ENCODE results near the gene OXNAD1.
A peak's percentile ranks its signal among the peaks of the same experiment; 100 is the strongest.

The OXNAD1 gene

DNA sequence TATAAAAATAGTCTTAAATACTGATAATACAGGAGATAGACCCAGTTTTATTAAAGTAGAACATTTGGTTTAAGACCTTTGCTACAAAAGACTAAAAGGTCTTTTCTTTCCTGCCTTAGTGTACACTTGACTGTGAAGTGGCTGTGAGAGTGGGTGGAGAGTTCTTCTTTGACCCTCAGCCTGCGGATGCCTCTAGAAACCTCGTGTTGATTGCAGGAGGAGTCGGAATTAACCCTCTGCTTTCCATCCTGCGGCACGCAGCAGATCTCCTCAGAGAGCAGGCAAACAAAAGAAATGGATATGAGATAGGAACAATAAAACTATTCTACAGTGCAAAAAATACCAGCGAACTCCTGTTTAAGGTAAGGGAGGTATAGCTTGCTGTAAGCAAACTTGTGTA, 36.5 kb downstream of the OXNAD1 start:
- peak overlapping the region; percentile 25 to 79 (median 48) for H3K27ac Mint-ChIP-seq
- H3K4me3 Mint-ChIP-seq, result peak overlapping the region in 2 of 3 experiments; percentile 62
- H3K36me3 Mint-ChIP-seq (ENCODE audit: low read depth), result peaks cover 76% of the 10 kb centered on the region
- H3K9me3 Mint-ChIP-seq, result peaks cover 8% of the 10 kb centered on the region
- peaks cover 23% of the 10 kb centered on the region for H3K4me1 Mint-ChIP-seq
- no peak for TF ChIP-seq CTCF (IDR thresholded peaks at IDR 0.05; ENCODE audit: unreplicated experiment in 3 of 3)
- H3K27me3 Mint-ChIP-seq (ENCODE audit: low read depth), result no peaks in the 10 kb centered on the region

- H3K27me3 Mint-ChIP-seq (ENCODE audit: low read depth), result no peaks in the 10 kb centered on the region
- peaks cover 5% of the 10 kb centered on the region for H3K9me3 Mint-ChIP-seq
- H3K4me1 Mint-ChIP-seq, result peaks cover 23% of the 10 kb centered on the region
- TF ChIP-seq CTCF (IDR thresholded peaks at IDR 0.05; ENCODE audit: unreplicated experiment in 3 of 3), result no peak
- no peak overlapping the region for H3K4me3 Mint-ChIP-seq
- H3K27ac Mint-ChIP-seq, result peak overlapping the region in 2 of 3 experiments; percentile 29 to 79
- peaks cover 74% of the 10 kb centered on the region for H3K36me3 Mint-ChIP-seq (ENCODE audit: low read depth)
Observed at GRCh38 chr3:16302082-16302631, 37.1 kb downstream of the OXNAD1 start.

- no peak for TF ChIP-seq CTCF (IDR thresholded peaks at IDR 0.05; ENCODE audit: unreplicated experiment in 3 of 3)
- Mint-ChIP-seq H3K4me3 (no peak overlapping the region), H3K27me3 (ENCODE audit: low read depth) (no peaks in the 10 kb centered on the region), H3K9me3 (peaks cover 2% of the 10 kb centered on the region), H3K36me3 (ENCODE audit: low read depth) (peaks cover 73% of the 10 kb centered on the region), H3K27ac (peak overlapping the region in 2 of 3 experiments; percentile 9 to 14), H3K4me1 (peaks cover 23% of the 10 kb centered on the region)
Observed at GRCh38 chr3:16303037-16303575, 38.1 kb downstream of the OXNAD1 start.

GRCh38 chr3:16304061-16305010, 39.3 kb downstream of the OXNAD1 start:
- no peak for TF ChIP-seq CTCF (IDR thresholded peaks at IDR 0.05; ENCODE audit: unreplicated experiment in 3 of 3)
- Mint-ChIP-seq H3K4me1 (peaks cover 23% of the 10 kb centered on the region), H3K4me3 (no peak overlapping the region), H3K9me3 (no peaks in the 10 kb centered on the region), H3K27ac (no peak overlapping the region), H3K36me3 (ENCODE audit: low read depth) (peaks cover 70% of the 10 kb centered on the region), H3K27me3 (ENCODE audit: low read depth) (no peaks in the 10 kb centered on the region)

DNA sequence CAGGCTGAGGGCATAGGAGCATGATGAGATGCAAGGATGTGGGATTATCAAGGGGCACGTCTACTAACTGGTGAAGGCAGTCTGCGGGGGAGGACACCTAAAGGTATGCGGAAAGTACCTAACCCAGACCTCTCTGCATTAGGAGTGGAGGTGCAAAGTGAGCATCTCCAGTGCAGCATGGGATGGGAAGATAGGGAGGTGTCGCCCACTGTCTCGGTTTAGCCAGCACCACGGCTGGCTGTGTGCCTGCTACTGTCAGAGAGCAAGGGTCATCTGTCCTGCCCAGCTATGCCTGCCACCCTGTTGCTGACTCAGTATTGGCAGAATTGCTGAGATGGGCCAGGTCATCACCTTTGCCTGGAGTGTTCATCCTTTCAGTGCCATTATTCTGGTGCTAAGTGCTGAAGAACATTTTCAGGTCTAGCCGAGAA, 40.1 kb downstream of the OXNAD1 start:
- Mint-ChIP-seq H3K4me1 (peaks cover 23% of the 10 kb centered on the region), H3K27ac (no peak overlapping the region), H3K9me3 (no peaks in the 10 kb centered on the region), H3K27me3 (ENCODE audit: low read depth) (no peaks in the 10 kb centered on the region), H3K36me3 (ENCODE audit: low read depth) (peaks cover 74% of the 10 kb centered on the region), H3K4me3 (no peak overlapping the region)
- TF ChIP-seq CTCF (IDR thresholded peaks at IDR 0.05; ENCODE audit: unreplicated experiment in 3 of 3), result no peak
